LHCN-M2 (cell line): Measurements from ENCODE around the gene SETBP1. TPM values are rescaled to one million over a fixed set of nuclear protein-coding genes. Genes with fewer than 3 reads are reported as not detected.
A peak's percentile ranks its signal among the peaks of the same experiment; 100 is the strongest.

Experiments used
- DNase-seq: peaks from one replicate; pipeline ENCODE4 v3.0.0-alpha.2; 2012; ENCODE audit warnings: low read depth
- total RNA-seq: library from RNA; depleted of rRNA; stranded (reverse); fragments of >200 nt; gene quantifications from 2 replicates; pipeline ENCODE4 v1.2.3, GENCODE V29; 2014

SETBP1 gene
- total RNA-seq, 1 experiment from 2014 or later = 1.6 TPM

- DNase-seq = no peak
These were observed 51.0 kb downstream of the SETBP1 start for GRCh38 chr18:44731530-44732237.

DNA sequence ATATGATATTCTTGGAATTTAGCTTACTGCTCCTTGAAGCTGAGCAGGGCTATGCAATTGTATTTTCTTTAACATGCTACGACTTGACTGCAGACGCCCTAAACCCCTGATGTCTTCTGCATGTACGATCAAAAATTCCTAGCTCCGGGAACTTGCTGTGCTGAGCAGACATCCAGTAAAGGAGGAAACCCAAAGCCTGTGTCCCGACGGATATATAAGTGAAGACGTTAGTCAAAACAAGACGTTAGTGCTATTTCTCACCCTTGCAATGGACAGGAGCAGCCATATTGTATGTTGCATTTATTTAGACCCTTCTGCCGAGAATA lies 51.5 kb downstream of the SETBP1 start:
- DNase-seq = no peak

DNA sequence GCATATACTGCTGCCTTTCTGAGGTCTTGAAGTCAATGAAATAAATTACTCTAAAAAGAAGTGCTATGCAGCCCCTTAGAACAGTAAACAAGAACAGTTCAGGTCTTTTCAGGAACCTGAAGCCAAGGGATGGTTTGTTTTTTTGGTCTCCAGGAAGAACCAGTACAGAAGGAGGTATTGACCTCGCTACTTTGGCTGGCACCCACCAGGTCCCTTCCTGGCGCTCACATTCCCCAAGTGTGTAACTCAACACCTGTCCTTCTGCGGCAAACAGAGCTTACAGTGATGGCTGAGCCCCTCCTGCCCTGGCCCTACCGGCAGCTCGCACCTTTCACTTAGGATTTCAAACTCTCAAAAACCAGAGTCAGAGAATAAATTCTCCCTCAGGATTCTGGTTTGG lies 51.9 kb downstream of the SETBP1 start:
- no peak for DNase-seq

GRCh38 chr18:44733069-44733753 lies 52.5 kb downstream of the SETBP1 start:
- peak; percentile 91 for DNase-seq

DNA sequence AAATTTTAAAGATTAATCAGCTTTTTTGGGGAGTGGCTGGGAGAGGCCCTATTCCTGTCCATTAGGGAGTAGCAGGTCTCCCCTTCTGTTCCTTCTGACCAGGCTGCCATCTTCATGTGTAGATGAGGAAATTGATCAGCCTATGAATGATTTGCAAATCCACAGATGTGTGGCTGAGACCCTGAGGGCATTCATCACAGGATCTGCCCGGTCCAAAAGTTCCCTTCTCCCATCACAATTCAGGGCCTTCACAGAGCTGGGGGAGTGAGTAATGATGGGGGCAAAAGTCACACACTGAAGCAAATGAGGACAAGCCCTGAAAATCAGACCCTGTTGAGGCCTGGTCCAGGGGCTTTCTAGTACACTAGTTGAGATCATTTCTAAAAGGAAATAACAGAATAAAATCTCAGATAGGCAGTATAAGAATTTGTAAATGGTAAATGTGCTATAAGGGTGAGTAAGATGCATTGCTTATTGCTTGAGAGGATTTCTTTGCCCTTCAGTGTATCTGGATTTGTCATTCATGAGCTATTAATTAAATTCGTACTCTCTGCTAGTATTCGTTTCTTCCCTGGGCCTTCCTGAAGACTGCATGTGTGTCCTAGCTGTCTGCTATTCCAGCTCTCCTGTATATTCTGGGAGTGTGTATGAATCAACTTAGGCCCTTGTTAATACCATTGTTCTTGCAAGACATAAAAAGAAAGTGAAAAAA lies 53.2 kb downstream of the SETBP1 start:
- DNase-seq = no peak

GRCh38 chr18:44735096-44735495 lies 54.4 kb downstream of the SETBP1 start:
- DNase-seq = no peak

GRCh38 chr18:44736664-44737380 lies 56.1 kb downstream of the SETBP1 start:
- no peak for DNase-seq

DNA sequence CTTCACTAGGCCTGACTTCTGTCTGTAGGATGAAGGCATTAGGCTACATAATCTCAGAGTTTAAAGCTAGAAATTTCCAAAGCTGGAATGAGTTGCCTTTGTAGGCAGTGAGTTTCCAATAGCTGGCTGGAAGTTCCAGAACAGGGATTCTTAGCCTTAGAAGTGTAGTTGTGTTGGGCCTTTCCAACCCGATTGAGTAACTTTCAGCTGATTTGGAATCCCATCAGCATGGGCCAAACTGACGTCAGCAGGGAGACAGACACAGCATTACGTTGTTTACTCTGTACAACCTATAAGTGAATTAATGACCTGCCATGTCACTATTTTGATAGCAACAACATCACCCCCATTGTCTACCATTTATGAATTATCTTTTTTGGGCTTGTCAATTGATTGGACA lies 56.9 kb downstream of the SETBP1 start:
- no peak for DNase-seq

DNA sequence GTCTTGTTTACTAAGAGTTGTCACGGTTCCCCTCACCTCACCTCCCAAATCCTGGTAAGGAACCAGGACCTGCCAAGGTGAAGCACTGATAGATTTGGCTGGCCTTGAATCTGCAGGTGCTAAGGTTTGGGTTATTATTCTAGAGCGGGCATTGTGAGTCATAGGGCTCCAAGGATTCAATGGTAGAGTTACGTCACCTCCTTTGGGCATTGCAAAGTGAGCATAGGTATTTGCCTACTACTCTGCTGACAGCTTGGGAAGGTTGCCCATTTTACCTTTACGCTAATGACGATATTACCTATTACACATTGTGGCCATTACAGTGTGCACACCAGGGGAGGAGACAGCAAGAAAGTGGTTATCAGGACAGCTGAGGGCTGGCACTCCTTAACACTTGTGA lies 59.3 kb downstream of the SETBP1 start:
- DNase-seq = no peak

DNA sequence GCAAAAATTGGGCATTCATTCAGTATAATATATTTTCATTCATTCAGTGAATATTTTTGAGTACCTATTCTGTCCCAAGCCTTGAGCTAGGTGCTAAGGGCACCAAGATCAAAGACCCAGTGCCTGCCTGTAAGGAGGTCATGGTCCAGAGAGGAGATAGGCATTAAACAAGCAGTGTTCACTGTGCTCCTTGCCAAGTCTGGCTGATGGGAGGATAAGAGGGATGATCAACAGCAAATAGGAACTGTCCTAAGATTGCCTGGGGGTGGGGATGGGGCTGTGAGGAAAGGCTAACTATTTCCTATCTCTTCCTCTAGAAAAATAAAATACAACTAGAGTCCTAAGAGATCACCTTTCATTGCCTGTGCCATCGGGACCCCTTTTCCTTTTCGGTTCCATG lies 60.4 kb downstream of the SETBP1 start:
- DNase-seq = no peak

- DNase-seq = no peak
These were observed 60.8 kb downstream of the SETBP1 start for GRCh38 chr18:44741511-44741910.

GRCh38 chr18:44742126-44742525 lies 61.4 kb downstream of the SETBP1 start:
- no peak for DNase-seq

DNA sequence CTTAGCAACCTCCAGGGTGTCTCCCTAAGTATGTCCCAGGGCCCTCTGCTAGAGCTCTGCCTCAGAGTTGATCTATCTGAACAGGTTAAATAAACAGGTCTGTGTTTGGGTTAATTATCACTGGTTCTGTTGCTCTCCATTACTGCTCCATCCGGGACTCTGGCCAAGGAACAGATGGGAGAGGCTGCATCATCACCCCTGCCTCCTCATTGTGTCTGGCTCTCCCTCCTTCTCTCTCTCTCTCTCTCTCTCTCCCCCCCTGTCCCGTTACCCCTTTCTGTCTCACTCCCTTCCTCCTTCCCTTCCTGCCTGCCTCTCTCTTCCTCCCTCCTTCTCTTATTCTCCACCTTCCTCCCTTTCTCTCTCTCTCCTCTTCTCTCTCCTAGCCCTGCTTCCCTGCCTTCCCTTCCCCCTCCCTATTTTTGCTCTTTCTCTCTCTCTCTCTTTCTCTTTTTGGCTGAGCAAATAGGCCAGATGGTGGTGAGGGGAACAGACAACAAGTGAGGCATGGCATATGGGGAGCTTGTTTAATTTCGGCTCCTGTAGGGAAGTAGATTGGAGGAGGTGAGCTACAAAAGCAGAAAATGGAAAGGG lies 62.1 kb downstream of the SETBP1 start:
- DNase-seq = peak; percentile 76

DNA sequence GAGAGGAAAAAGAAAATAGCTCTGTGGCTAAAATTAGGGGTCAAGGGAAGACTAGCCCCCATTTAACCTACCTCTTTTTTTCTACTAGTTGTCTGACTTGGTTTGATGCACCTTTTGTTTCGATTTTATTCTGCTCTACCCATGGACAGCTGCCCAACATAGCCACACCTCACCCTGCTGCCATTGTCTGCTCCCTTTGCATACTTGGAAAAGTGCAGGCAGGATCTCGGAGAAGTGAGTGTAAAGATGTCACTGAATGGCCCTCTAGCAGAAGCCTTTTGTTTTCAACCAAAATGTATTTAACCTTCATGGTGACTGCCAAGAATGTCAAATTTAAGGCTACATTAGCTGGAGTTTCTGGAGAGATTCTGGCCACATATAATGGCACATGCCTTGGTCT lies 62.9 kb downstream of the SETBP1 start:
- no peak for DNase-seq

DNA sequence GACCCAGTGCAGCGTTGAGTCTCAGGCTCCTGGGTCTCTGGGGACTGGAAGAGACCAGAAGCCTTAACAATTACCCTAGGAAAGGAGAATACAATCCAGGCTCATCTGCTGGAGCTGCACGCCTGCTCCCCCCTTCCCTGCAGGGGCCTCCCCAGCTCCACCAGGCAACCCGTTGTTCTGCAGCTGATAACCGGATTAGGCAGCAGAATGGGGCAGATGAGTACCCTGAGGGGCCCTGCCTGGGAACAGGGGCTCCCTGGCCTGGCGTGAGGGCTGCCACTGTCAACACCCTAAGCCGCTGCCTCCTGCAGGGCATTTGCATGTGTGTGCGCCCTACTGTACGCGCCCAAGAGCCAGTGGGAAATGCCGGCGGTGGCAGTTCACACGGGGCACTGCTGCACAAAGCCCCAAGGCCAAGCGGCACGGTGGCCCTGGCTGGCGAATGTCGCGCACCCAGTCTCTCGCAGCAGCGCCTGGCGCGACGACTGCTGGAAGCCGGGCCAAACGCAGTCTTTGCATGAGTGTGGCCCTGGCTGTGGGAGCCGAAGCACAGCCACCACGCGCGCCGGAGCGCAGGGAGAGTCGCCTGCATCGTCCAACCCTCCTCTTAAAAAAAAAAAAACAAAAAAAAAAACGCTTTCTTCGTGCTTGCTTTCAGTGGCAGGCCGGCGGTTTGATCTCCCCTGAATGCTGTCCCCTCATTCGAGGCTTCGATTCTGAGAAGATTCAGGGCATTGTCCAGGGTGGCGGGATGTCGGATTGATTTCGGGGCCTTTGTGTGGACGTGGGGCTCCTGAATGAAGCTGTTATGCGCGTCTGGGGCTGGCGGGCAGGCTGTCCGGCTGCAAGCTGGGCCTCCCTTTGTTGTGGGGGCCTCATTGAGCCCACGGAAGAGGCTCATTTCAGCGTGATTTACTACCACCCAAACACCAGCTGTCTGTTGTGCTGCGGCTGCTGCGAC lies 63.8 kb downstream of the SETBP1 start:
- DNase-seq = no peak

- DNase-seq = no peak
These were observed 66.5 kb downstream of the SETBP1 start for GRCh38 chr18:44747157-44747556.

DNA sequence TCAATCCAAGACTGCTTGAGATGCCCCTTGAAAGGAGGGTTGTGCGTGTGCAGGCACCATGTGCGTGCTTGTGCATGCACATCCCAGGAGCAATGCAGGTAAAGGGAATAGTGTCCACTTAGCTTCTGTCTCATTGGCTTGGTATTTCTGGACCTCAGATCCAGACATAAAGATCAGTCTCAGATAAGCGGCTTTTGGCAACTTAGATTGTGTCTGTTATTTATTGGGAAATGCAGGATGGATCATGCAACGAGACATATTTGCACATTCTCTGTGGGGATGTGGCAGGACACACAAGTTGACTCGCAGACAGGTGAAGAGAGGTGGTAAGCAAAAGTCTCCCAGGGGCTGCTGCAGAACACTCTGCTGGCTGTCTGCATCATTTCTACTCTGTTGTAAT lies 67.9 kb downstream of the SETBP1 start:
- no peak for DNase-seq

DNA sequence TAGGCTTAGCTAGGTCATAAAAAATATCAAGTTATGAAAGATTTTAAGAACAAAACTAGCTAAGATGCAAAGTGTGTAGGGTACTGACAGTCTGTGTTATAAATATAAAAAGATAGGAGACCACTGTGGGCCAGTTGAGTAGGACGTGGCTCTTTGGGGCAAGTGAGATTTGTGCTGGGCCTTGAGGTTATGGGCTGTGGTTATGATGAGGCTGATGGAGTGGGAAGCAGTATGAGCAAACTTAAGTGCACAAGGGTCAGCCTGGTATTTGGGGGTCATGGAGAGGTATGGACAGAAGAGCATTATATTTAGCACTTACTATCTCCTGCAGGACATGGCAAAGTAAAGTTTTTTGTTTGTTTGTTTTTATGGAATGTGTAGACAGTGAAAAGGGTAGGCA lies 70.1 kb downstream of the SETBP1 start:
- DNase-seq = no peak

- DNase-seq = no peak
These were observed 73.9 kb downstream of the SETBP1 start for GRCh38 chr18:44754567-44754966.

GRCh38 chr18:44758861-44759631 lies 78.4 kb downstream of the SETBP1 start:
- no peak for DNase-seq
